ENCODE results near the gene ABCC2.
A peak's percentile ranks its signal among the peaks of the same experiment; 100 is the strongest.
"Not testable (repeated sequence)": the region's sequence is repeated elsewhere in the genome, so short reads cannot be mapped to it uniquely, and the experiment has no call there.

ABCC2 gene

GRCh38 chr10:99809931-99810615 lies 27.6 kb downstream of the ABCC2 start:
- DNase-seq: no peak

- DNase-seq: no peak
Measured at GRCh38 chr10:99812177-99812576, 29.7 kb downstream of the ABCC2 start.

- no peak for DNase-seq
Measured at GRCh38 chr10:99814143-99814542, 31.7 kb downstream of the ABCC2 start.

GRCh38 chr10:99815621-99816020 lies 33.2 kb downstream of the ABCC2 start:
- no peak for DNase-seq

- DNase-seq: no peak
Measured at GRCh38 chr10:99827936-99828335, 45.5 kb downstream of the ABCC2 start.

- no peak for DNase-seq
Measured at GRCh38 chr10:99828464-99828863, 46.0 kb downstream of the ABCC2 start.

GRCh38 chr10:99832439-99832838 lies 50.0 kb downstream of the ABCC2 start:
- no peak for DNase-seq

- DNase-seq: no peak
Measured at GRCh38 chr10:99834410-99834809, 52.0 kb downstream of the ABCC2 start.

GRCh38 chr10:99835947-99836346 lies 53.5 kb downstream of the ABCC2 start:
- no peak for DNase-seq

GRCh38 chr10:99836711-99837110 lies 54.3 kb downstream of the ABCC2 start:
- DNase-seq: no peak

- DNase-seq: not testable (repeated sequence)
Measured at GRCh38 chr10:99840859-99841258, 58.4 kb downstream of the ABCC2 start.

- no peak for DNase-seq
Measured at GRCh38 chr10:99841746-99842145, 59.3 kb downstream of the ABCC2 start.

- DNase-seq: no peak
Measured at GRCh38 chr10:99843310-99843709, 60.9 kb downstream of the ABCC2 start.

GRCh38 chr10:99844433-99844955 lies 62.1 kb downstream of the ABCC2 start:
- DNase-seq: no peak

- peak; percentile 42 for DNase-seq
Measured at GRCh38 chr10:99845837-99846382, 63.5 kb downstream of the ABCC2 start.

GRCh38 chr10:99849057-99849456 lies 66.6 kb downstream of the ABCC2 start:
- no peak for DNase-seq

- DNase-seq: no peak
Measured at GRCh38 chr10:99849536-99849935, 67.1 kb downstream of the ABCC2 start.

- no peak for DNase-seq
Measured at GRCh38 chr10:99850021-99850766, 67.8 kb downstream of the ABCC2 start.

GRCh38 chr10:99850767-99851340 lies 68.4 kb downstream of the ABCC2 start:
- no peak for DNase-seq

GRCh38 chr10:99851825-99852224 lies 69.4 kb downstream of the ABCC2 start:
- DNase-seq: no peak

- DNase-seq: no peak
Measured at GRCh38 chr10:99852481-99853213, 70.2 kb downstream of the ABCC2 start.

- DNase-seq: no peak
Measured at GRCh38 chr10:99853655-99854054, 71.2 kb downstream of the ABCC2 start.

GRCh38 chr10:99854860-99855259 lies 72.4 kb downstream of the ABCC2 start:
- peak; percentile 17 for DNase-seq

All from SHP77 treated with DMSO at 0.1 percent for 48 hours (cell line).